Transverse colon (tissue), 4 donors: Measurements from ENCODE around the gene OR10K2.
"Not testable (repeated sequence)": the region's sequence is repeated elsewhere in the genome, so short reads cannot be mapped to it uniquely, and the experiment has no call there.

Experiments
- CTCF ChIP-seq, 5 experiments: fragments of 200-600 bp in 3 of 5; fragments of 450-650 bp in 2 of 5; sonication (generic) in 3 of 5; IDR thresholded peaks; 1 replicate in 2 of 5; 2 replicates in 3 of 5; pipeline ENCODE4 v1.5.1; 2016 to 2017; ENCODE audit warnings: antibody characterized with exemption in 5 of 5, inconsistent platforms in 3 of 5, mild to moderate bottlenecking in 2 of 5, moderate library complexity in 1 of 5
- EP300 ChIP-seq: sonication (generic); formaldehyde crosslinking; IDR thresholded peaks from one replicate; pipeline ENCODE4 v1.6.1; 2017; ENCODE audit warnings: antibody characterized with exemption, low read depth
- POLR2A ChIP-seq: fragments of 450-650 bp; IDR thresholded peaks from one replicate; pipeline ENCODE4 v1.6.1; 2016; ENCODE audit warnings: antibody characterized with exemption, mild to moderate bottlenecking, moderate library complexity
- POLR2AphosphoS5 ChIP-seq, 3 donors: sonication (generic); formaldehyde crosslinking; IDR thresholded peaks; one replicate each; pipeline ENCODE4 v1.6.1; 2016; ENCODE audit warnings: antibody characterized with exemption in 3 of 3

GRCh38 chr1:158430163-158430562 is 4.1 kb upstream of the OR10K2 start:
- TF ChIP-seq CTCF (IDR thresholded peaks at IDR 0.05); EP300; POLR2A; POLR2AphosphoS5 (IDR thresholded peaks at IDR 0.05): not testable (repeated sequence)
